Activated T-helper 1 cell treated with anti-CD3 and anti-CD28 coated beads, Interleukin-12 subunit alpha, Interleukin-12 subunit beta, Interleukin-2, Interleukin-4 antibody, amounts not matched to agents 30 ng/mL and 10 ng/mL and 1 ng/mL, durations not matched to agents 14 hours and 24 hours and 36 hours (primary cell): Measurements from ENCODE around the gene UBE3A. TPM values are rescaled to one million over a fixed set of nuclear protein-coding genes. Genes with fewer than 3 reads are reported as not detected.

Source experiments
- DNase-seq: peaks from one replicate; pipeline ENCODE4 v3.0.0; 2021; ENCODE audit warnings: low spot score
- H3K27ac Mint-ChIP-seq: one replicate; pipeline ENCODE4 v1.8.0; 2021; ENCODE audit warnings: mild to moderate bottlenecking, mixed read lengths
- H3K27me3 Mint-ChIP-seq: one replicate; pipeline ENCODE4 v1.8.0; 2022; ENCODE audit warnings: mild to moderate bottlenecking, moderate library complexity, mixed read lengths; ENCODE audit not compliant: insufficient read depth
- H3K36me3 Mint-ChIP-seq: one replicate; pipeline ENCODE4 v1.8.0; 2021; ENCODE audit warnings: low read depth, mixed read lengths
- H3K4me1 Mint-ChIP-seq: one replicate; pipeline ENCODE4 v1.8.0; 2021; ENCODE audit warnings: low read depth, mixed read lengths
- H3K4me3 Mint-ChIP-seq: one replicate; pipeline ENCODE4 v1.8.0; 2021; ENCODE audit warnings: mild to moderate bottlenecking, moderate library complexity, mixed read lengths
- H3K9me3 Mint-ChIP-seq: one replicate; pipeline ENCODE4 v1.8.0; 2021; ENCODE audit warnings: mixed read lengths
- intact Hi-C: fragments of 100-400 bp; cut with micrococcal nuclease; formaldehyde crosslinking; loops from one replicate; pipeline ENCODE4 v1.15.1; 2024
- total RNA-seq: library from RNA; stranded (reverse); gene quantifications from 2 replicates; pipeline ENCODE4 v1.2.3, GENCODE V29; 2022

Gene UBE3A
- total RNA-seq, 1 donor from 2014 or later = 115 TPM

GRCh38 chr15:25333049-25333448 is 105.8 kb downstream of the UBE3A start:
- intact Hi-C loops = no loop called here
- H3K4me1 Mint-ChIP-seq = peaks cover 4% of the 10 kb centered on the region
- H3K27ac Mint-ChIP-seq = no peak overlapping the region
- no peak overlapping the region for H3K4me3 Mint-ChIP-seq
- H3K27me3 Mint-ChIP-seq = no peaks in the 10 kb centered on the region
- DNase-seq = no peak
- H3K9me3 Mint-ChIP-seq = peaks cover 14% of the 10 kb centered on the region
- H3K36me3 Mint-ChIP-seq = peaks cover 49% of the 10 kb centered on the region

GRCh38 chr15:25332306-25332705 is 106.5 kb downstream of the UBE3A start:
- Mint-ChIP-seq H3K4me3 (no peak overlapping the region), H3K27ac (no peak overlapping the region), H3K27me3 (no peaks in the 10 kb centered on the region), H3K36me3 (peaks cover 49% of the 10 kb centered on the region), H3K4me1 (peaks cover 5% of the 10 kb centered on the region), H3K9me3 (peaks cover 14% of the 10 kb centered on the region)
- intact Hi-C loops = no loop called here
- DNase-seq = no peak

- intact Hi-C loops = no loop called here
- H3K27ac Mint-ChIP-seq = no peak overlapping the region
- DNase-seq = no peak
- peaks cover 14% of the 10 kb centered on the region for H3K9me3 Mint-ChIP-seq
- peaks cover 5% of the 10 kb centered on the region for H3K4me1 Mint-ChIP-seq
- no peaks in the 10 kb centered on the region for H3K27me3 Mint-ChIP-seq
- H3K36me3 Mint-ChIP-seq = peaks cover 45% of the 10 kb centered on the region
- H3K4me3 Mint-ChIP-seq = no peak overlapping the region
Observed at GRCh38 chr15:25331860-25332259, 107.0 kb downstream of the UBE3A start.

- Mint-ChIP-seq H3K4me1 (peaks cover 5% of the 10 kb centered on the region), H3K9me3 (peaks cover 14% of the 10 kb centered on the region), H3K36me3 (peaks cover 42% of the 10 kb centered on the region), H3K27ac (no peak overlapping the region), H3K4me3 (no peak overlapping the region), H3K27me3 (no peaks in the 10 kb centered on the region)
- DNase-seq = no peak
- intact Hi-C loops = no loop called here
Observed at GRCh38 chr15:25331404-25331803, 107.4 kb downstream of the UBE3A start.

GRCh38 chr15:25329696-25330095 is 109.1 kb downstream of the UBE3A start:
- peaks cover 4% of the 10 kb centered on the region for H3K9me3 Mint-ChIP-seq
- intact Hi-C loops = no loop called here
- peaks cover 27% of the 10 kb centered on the region for H3K36me3 Mint-ChIP-seq
- H3K4me1 Mint-ChIP-seq = peaks cover 5% of the 10 kb centered on the region
- no peaks in the 10 kb centered on the region for H3K27me3 Mint-ChIP-seq
- no peak for DNase-seq
- H3K4me3 Mint-ChIP-seq = no peak overlapping the region
- H3K27ac Mint-ChIP-seq = no peak overlapping the region

- Mint-ChIP-seq H3K4me3 (no peak overlapping the region), H3K4me1 (peaks cover 5% of the 10 kb centered on the region), H3K27ac (no peak overlapping the region), H3K9me3 (peaks cover 2% of the 10 kb centered on the region), H3K36me3 (peaks cover 17% of the 10 kb centered on the region), H3K27me3 (no peaks in the 10 kb centered on the region)
- no peak for DNase-seq
- intact Hi-C loops = no loop called here
Observed at GRCh38 chr15:25327686-25328085, 111.1 kb downstream of the UBE3A start.

GRCh38 chr15:25325187-25325586 is 113.6 kb downstream of the UBE3A start:
- Mint-ChIP-seq H3K27ac (no peak overlapping the region), H3K4me3 (no peak overlapping the region), H3K9me3 (peaks cover 16% of the 10 kb centered on the region), H3K4me1 (peaks cover 5% of the 10 kb centered on the region), H3K27me3 (no peaks in the 10 kb centered on the region), H3K36me3 (peaks cover 8% of the 10 kb centered on the region)
- intact Hi-C loops = no loop called here
- no peak for DNase-seq

- intact Hi-C loops = no loop called here
- Mint-ChIP-seq H3K36me3 (peaks cover 8% of the 10 kb centered on the region), H3K4me1 (peaks cover 4% of the 10 kb centered on the region), H3K27ac (no peak overlapping the region), H3K4me3 (no peak overlapping the region), H3K27me3 (no peaks in the 10 kb centered on the region), H3K9me3 (peaks cover 29% of the 10 kb centered on the region)
- DNase-seq = no peak
Observed at GRCh38 chr15:25323420-25323819, 115.4 kb downstream of the UBE3A start.

GRCh38 chr15:25287823-25288222 is 151.0 kb downstream of the UBE3A start:
- Mint-ChIP-seq H3K9me3 (peaks cover 20% of the 10 kb centered on the region), H3K27me3 (no peaks in the 10 kb centered on the region), H3K27ac (no peak overlapping the region), H3K4me1 (no peaks in the 10 kb centered on the region), H3K36me3 (no peaks in the 10 kb centered on the region), H3K4me3 (no peak overlapping the region)
- intact Hi-C loops = no loop called here
- DNase-seq = no peak
